ENCODE results near the gene FCGR3A. TPM values are rescaled to one million over a fixed set of nuclear protein-coding genes. Genes with fewer than 3 reads are reported as not detected.

FCGR3A gene
- polyA plus RNA-seq, 4 donors: 1.2 to 2.4 (median 1.5) TPM

DNA sequence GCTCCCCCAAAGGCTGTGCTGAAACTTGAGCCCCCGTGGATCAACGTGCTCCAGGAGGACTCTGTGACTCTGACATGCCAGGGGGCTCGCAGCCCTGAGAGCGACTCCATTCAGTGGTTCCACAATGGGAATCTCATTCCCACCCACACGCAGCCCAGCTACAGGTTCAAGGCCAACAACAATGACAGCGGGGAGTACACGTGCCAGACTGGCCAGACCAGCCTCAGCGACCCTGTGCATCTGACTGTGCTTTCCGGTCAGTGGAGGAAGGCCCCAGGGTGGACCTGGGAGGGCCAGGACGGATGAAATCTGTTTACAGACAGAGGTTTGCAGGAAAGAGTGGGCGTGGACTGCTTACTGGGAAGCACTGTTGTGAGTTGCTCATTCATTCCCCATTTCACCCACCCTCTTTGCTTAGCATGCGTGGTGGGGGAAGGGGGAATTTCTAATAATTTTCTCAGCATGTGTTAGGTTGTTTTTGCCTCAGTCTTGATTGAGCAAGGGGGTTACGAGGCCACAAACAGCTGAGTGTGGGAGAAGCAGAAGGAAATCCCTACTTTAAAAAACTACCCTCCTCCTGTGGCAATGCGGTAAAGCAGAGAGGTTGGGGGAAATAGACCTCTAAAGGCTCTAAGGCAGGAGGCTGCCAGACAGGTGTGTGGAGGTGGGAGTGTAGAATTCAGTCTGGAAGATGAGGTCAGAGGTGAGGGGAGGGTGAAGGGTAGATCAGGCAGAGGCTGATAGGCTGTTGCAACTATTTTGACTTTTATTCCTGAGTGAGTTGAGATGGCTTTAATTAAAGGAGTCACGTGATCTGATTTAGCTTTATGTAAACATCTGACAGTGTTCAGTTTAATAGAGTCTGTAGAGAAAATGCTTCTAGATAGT, 43.0 kb downstream of the FCGR3A start:
- no peak for DNase-seq (ENCODE audit: low read depth in 4 of 4, low spot score in 3 of 4)

GRCh38 chr1:161505686-161506085, 43.9 kb downstream of the FCGR3A start:
- DNase-seq (ENCODE audit: low read depth in 4 of 4, low spot score in 3 of 4): no peak

- DNase-seq (ENCODE audit: low read depth in 4 of 4, low spot score in 3 of 4): no peak
Observed at GRCh38 chr1:161503394-161503748, 46.2 kb downstream of the FCGR3A start.

DNA sequence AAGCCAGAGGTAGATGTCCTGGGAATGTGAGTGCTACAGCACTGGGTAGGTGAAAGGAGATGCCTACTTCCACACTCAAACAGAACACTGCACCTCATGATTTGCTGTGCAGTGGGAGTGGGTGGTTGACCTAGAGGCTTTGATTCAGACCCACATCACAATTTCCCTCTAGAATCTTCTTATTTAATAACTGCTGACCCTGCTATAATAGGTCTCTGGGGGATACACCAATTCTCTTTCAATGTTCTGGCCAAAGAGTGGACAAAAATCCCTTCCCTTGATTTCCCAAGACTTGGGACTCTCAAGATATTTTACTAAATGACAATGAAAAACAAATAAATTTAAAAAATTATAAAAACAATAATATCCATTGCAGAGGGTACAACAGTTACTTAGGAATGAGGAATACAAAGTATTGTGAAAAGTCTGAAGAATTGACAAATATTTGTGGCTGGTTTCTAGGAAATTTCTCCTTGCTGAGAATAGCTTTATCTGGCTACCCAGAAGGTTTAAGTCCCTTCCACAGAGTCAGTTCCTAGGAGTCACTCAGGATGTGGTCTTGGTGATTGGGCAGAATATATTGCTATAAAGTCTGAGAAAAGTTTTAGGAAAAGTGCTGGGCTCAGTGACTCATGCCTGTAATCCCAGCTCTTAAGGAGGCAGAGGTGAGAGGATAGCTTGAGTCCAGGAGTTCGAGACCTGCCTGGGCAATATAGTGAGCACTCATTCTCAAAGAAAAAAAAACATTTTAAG, 46.8 kb downstream of the FCGR3A start:
- DNase-seq (ENCODE audit: low read depth in 4 of 4, low spot score in 3 of 4): no peak

DNA sequence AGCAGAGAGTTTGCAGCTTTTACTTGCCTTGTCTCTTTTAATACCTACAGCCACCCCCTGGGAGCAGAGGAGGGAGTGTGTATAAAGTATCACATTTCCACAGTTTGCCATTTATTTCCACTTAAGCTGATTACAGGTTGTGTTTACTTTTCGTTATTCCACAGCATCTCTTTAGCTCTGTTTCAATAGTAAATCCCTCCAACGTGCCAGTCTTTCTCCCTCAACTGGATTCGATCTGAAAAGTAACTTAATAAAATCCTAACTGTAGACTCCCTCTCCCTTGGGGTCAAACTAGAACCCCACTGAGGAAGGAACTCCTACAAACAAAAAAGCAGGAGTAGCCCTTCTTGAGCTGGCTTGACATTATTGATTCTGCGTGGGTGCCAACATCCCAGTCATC, 47.4 kb downstream of the FCGR3A start:
- DNase-seq (ENCODE audit: low read depth in 4 of 4, low spot score in 3 of 4): no peak

DNA sequence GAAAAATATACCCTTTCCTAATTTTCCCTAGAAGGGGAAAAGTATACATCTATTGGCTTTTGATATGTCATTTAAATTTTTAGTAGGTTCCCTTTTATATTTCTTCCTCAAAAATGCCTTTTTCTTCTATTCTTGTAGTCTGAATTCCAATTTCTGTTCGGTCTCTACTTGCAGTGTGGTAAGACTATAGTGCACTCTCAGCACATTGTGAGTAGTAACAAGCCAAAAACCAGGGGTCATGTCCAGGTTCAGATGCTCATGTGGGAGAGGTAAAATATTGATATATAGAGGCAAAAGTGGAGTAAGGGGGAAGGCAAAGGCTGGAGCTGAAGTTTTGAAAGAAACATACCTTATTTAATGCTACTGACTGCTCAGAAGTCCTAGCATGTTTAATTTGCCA, 48.4 kb downstream of the FCGR3A start:
- no peak for DNase-seq (ENCODE audit: low read depth in 4 of 4, low spot score in 3 of 4)

DNA sequence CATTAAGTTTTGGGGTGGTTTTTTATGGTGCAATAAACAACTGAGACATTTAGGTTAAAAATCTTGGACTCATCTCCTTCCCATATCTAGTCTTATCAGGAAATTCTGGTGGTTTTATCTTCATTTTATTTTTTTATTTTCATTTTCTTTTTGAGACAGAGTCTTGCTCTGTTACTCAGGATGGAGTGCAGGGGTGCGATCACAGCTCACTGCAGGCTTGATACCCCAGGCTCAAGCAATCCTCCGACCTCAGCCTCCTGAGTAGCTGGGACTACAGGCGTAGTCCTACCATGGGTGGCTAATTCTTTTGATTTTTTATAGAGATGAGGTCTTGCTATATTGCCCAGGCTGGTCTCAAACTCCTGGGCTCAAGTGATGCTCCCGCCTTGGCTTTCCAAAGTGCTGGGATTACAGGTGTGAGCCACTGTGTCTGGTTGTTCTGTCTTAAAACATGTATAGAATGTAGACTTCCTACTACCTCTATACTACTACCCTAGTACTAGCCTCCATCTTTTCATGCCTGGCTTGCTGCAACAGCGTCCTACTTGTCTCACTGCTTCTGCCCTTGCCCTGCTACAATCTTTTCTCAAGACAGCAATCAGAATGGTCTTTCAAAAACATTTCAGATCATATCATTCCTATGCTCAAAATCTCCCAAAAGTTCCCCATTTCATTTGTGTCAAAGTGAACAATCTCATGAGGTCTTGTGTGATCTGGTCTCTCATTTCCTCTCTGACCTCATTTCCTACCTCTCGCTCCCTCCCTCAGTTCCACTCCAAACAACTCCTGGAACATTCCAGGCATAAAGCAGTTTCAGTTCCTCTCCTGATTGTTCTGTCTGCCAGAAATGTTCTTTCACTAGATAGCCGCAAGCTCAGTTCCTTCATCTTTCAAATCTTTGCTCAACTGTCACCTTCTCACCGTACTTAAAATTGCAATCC, 50.2 kb downstream of the FCGR3A start:
- no peak for DNase-seq (ENCODE audit: low read depth in 4 of 4, low spot score in 3 of 4)

GRCh38 chr1:161498646-161499045, 51.0 kb downstream of the FCGR3A start:
- no peak for DNase-seq (ENCODE audit: low read depth in 4 of 4, low spot score in 3 of 4)

- DNase-seq (ENCODE audit: low read depth in 4 of 4, low spot score in 3 of 4): no peak
Observed at GRCh38 chr1:161497961-161498360, 51.7 kb downstream of the FCGR3A start.

- DNase-seq (ENCODE audit: low read depth in 4 of 4, low spot score in 3 of 4): no peak
Observed at GRCh38 chr1:161495490-161495889, 54.1 kb downstream of the FCGR3A start.

DNA sequence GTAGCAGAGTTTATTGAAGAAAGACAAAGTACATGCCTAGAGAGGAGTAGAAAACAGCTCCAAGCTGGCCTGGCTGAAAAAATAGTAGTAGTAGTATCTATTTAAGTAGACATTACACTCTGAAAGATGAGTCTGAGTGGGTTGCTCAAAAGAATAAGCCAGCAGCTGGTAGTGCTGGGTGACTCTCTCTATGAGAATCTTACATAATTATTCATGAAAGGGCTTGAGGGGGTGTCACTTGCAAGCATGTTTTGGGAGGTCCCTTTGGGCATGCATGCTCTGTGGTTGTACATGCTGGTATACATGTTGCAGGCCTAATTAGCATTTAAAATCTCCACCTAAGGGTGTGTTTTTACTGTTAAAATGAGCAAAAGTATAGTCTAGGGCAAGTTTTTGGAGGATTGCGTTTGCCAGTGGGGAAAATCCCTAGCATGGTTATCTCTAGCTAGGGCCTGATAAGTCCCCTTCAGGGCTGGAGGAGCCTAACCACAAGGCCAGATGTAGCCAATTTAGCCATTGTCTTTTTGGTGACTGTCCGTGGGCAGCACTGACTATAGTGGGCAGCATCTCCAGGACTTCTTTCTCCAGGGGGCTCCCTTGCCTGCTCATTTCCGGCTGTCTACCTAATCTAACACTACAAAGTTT, 55.4 kb downstream of the FCGR3A start:
- DNase-seq (ENCODE audit: low read depth in 4 of 4, low spot score in 3 of 4): no peak

GRCh38 chr1:161492827-161493226, 56.8 kb downstream of the FCGR3A start:
- DNase-seq (ENCODE audit: low read depth in 4 of 4, low spot score in 3 of 4): no peak

Other genes with a start within 250 kb of the FCGR3A start
- 10 to 100 TPM in 1 of 4 donors, 1 to 10 TPM in 3; 4.2 to 12.5 (median 4.6) TPM for gene MPZ, start 239.8 kb downstream of the FCGR3A start, polyA plus RNA-seq (ENCODE audit: insufficient read length in 4 of 4)
- 100 to 1,000 TPM; 265 to 291 (median 279) TPM for gene SDHC, start 235.4 kb downstream of the FCGR3A start, polyA plus RNA-seq (ENCODE audit: insufficient read length in 4 of 4)
- 10 to 100 TPM; 11.8 to 16.8 (median 13.9) TPM for gene CFAP126, start 181.9 kb downstream of the FCGR3A start, polyA plus RNA-seq (ENCODE audit: insufficient read length in 4 of 4)
- 1 to 10 TPM; 5.0 to 8.3 (median 5.3) TPM for gene FCGR2A, start 44.4 kb downstream of the FCGR3A start, polyA plus RNA-seq (ENCODE audit: insufficient read length in 4 of 4)
- gene HSPA6, start 25.3 kb downstream of the FCGR3A start, polyA plus RNA-seq (ENCODE audit: insufficient read length in 4 of 4): under 1 TPM; 0.34 to 0.49 (median 0.44) TPM
- gene FCGR3B, start 81.4 kb upstream of the FCGR3A start, polyA plus RNA-seq (ENCODE audit: insufficient read length in 4 of 4): under 1 TPM in 3 of 4 donors, not detected in 1; 0.21 to 0.97 (median 0.39) TPM
- gene FCGR2B, start 113.3 kb upstream of the FCGR3A start, polyA plus RNA-seq (ENCODE audit: insufficient read length in 4 of 4): 1 to 10 TPM in 2 of 4 donors, under 1 TPM in 2; 0.53 to 1.7 (median 0.89) TPM
- under 1 TPM in 3 of 4 donors, not detected in 1; 0.11 to 0.34 (median 0.12) TPM for gene FCRLA, start 157.4 kb upstream of the FCGR3A start, polyA plus RNA-seq (ENCODE audit: insufficient read length in 4 of 4)
- gene FCRLB, start 171.7 kb upstream of the FCGR3A start, polyA plus RNA-seq (ENCODE audit: insufficient read length in 4 of 4): 1 to 10 TPM; 3.6 to 6.8 (median 5.0) TPM
- gene DUSP12, start 200.0 kb upstream of the FCGR3A start, polyA plus RNA-seq (ENCODE audit: insufficient read length in 4 of 4): 10 to 100 TPM; 31.1 to 41.5 (median 37.5) TPM
- 10 to 100 TPM; 31.7 to 35.8 (median 34.8) TPM for gene ATF6, start 216.5 kb upstream of the FCGR3A start, polyA plus RNA-seq (ENCODE audit: insufficient read length in 4 of 4)

Measured in right renal pelvis (tissue), 4 donors.